ENCODE data around the gene ANKRD13B. TPM values are rescaled to one million over a fixed set of nuclear protein-coding genes. Genes with fewer than 3 reads are reported as not detected.

ANKRD13B gene
- total RNA-seq, 1 experiment from 2014 or later: 45.5 TPM

DNA sequence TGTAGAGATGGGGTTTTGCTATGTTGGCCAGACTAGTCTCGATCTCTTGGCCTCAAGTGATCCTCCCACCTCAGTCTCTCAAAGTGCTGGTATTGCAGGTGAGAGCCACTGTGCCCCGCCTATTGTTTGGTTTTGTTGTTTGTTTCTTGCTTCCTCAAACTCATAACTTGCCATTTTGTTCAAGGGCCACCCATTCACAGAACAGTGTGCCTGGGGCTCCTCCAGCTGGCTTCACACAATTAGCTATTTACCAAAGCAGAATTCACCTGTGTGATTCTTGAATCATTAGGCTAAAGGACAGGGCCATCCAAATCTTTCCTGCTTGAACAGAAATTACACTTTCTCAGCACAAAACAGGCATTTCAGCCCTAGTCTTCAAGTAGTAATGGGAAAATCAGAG lies 33.3 kb upstream of the ANKRD13B start (continued):
- no peak for TF ChIP-seq JAZF1 (CRISPR knock-in tag; IDR thresholded peaks at IDR 0.05)

DNA sequence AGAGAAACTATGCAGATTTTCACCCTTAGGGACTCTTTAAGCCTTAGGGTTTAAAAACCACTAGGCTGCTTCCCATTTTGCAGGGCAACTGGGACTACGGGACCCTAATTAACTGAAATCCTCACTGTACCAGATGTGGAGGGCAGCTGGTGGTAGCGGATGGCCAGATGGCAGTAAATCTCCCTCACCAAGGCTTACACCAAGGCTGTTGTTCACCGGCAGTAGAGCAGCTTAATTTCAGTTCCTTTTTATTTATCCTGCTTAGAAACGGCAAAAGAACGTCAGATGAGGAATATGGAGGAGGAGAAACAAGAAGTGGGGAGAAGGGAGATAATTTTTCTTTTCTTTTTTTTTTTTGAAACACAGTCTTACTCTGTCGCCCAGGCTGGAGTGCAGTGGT lies 32.6 kb upstream of the ANKRD13B start:
- POLR2A ChIA-PET: interaction anchor here (0.9 kb wide), 1 partner anchor 170 kb away, joined by 4 read pairs; the partner anchor contains the start of gene TAOK1
- ATAC-seq (no peak), DNase-seq (ENCODE audit: low spot score) (peak; percentile 5)
- H3K36me3 Mint-ChIP-seq: no peaks in the 10 kb centered on the region
- H3K9me3 Mint-ChIP-seq: no peaks in the 10 kb centered on the region
- peaks cover 21% of the 10 kb centered on the region for H3K27me3 Mint-ChIP-seq (ENCODE audit: low read depth)
- H3K27ac Mint-ChIP-seq: peak overlapping the region; percentile 78; the same call in 1 of the 2 replicates
- no peak overlapping the region for H3K4me3 Mint-ChIP-seq
- H3K4me1 Mint-ChIP-seq: 0 out of 2 replicates have a peak, but pooled peaks cover 2% of the 10 kb centered on the region
- CTCF ChIA-PET: interaction anchor here (0.6 to 2.4 kb wide), 2 partner anchors 23 to 199 kb away, joined by 4 to 7 read pairs; no protein-coding TSS in a partner anchor
- TF ChIP-seq, protein P1, sequence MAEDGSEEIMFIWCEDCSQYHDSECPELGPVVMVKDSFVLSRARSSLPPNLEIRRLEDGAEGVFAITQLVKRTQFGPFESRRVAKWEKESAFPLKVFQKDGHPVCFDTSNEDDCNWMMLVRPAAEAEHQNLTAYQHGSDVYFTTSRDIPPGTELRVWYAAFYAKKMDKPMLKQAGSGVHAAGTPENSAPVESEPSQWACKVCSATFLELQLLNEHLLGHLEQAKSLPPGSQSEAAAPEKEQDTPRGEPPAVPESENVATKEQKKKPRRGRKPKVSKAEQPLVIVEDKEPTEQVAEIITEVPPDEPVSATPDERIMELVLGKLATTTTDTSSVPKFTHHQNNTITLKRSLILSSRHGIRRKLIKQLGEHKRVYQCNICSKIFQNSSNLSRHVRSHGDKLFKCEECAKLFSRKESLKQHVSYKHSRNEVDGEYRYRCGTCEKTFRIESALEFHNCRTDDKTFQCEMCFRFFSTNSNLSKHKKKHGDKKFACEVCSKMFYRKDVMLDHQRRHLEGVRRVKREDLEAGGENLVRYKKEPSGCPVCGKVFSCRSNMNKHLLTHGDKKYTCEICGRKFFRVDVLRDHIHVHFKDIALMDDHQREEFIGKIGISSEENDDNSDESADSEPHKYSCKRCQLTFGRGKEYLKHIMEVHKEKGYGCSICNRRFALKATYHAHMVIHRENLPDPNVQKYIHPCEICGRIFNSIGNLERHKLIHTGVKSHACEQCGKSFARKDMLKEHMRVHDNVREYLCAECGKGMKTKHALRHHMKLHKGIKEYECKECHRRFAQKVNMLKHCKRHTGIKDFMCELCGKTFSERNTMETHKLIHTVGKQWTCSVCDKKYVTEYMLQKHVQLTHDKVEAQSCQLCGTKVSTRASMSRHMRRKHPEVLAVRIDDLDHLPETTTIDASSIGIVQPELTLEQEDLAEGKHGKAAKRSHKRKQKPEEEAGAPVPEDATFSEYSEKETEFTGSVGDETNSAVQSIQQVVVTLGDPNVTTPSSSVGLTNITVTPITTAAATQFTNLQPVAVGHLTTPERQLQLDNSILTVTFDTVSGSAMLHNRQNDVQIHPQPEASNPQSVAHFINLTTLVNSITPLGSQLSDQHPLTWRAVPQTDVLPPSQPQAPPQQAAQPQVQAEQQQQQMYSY (CRISPR knock-in tag; IDR thresholded peaks at IDR 0.05): no peak
- no peak for TF ChIP-seq ETV6 (CRISPR knock-in tag; IDR thresholded peaks at IDR 0.05)
- no peak for TF ChIP-seq GRHL2 (CRISPR knock-in tag; IDR thresholded peaks at IDR 0.05; ENCODE audit: insufficient replicate concordance, severe bottlenecking)
- TF ChIP-seq, protein P2, sequence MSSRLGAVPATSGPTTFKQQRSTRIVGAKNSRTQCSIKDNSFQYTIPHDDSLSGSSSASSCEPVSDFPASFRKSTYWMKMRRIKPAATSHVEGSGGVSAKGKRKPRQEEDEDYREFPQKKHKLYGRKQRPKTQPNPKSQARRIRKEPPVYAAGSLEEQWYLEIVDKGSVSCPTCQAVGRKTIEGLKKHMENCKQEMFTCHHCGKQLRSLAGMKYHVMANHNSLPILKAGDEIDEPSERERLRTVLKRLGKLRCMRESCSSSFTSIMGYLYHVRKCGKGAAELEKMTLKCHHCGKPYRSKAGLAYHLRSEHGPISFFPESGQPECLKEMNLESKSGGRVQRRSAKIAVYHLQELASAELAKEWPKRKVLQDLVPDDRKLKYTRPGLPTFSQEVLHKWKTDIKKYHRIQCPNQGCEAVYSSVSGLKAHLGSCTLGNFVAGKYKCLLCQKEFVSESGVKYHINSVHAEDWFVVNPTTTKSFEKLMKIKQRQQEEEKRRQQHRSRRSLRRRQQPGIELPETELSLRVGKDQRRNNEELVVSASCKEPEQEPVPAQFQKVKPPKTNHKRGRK (CRISPR knock-in tag; IDR thresholded peaks at IDR 0.05; ENCODE audit: borderline replicate concordance): no peak
- TF ChIP-seq SMAD4 (CRISPR knock-in tag; IDR thresholded peaks at IDR 0.05): no peak
- TF ChIP-seq, protein P3, sequence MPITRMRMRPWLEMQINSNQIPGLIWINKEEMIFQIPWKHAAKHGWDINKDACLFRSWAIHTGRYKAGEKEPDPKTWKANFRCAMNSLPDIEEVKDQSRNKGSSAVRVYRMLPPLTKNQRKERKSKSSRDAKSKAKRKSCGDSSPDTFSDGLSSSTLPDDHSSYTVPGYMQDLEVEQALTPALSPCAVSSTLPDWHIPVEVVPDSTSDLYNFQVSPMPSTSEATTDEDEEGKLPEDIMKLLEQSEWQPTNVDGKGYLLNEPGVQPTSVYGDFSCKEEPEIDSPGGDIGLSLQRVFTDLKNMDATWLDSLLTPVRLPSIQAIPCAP (CRISPR knock-in tag; IDR thresholded peaks at IDR 0.05): no peak

DNA sequence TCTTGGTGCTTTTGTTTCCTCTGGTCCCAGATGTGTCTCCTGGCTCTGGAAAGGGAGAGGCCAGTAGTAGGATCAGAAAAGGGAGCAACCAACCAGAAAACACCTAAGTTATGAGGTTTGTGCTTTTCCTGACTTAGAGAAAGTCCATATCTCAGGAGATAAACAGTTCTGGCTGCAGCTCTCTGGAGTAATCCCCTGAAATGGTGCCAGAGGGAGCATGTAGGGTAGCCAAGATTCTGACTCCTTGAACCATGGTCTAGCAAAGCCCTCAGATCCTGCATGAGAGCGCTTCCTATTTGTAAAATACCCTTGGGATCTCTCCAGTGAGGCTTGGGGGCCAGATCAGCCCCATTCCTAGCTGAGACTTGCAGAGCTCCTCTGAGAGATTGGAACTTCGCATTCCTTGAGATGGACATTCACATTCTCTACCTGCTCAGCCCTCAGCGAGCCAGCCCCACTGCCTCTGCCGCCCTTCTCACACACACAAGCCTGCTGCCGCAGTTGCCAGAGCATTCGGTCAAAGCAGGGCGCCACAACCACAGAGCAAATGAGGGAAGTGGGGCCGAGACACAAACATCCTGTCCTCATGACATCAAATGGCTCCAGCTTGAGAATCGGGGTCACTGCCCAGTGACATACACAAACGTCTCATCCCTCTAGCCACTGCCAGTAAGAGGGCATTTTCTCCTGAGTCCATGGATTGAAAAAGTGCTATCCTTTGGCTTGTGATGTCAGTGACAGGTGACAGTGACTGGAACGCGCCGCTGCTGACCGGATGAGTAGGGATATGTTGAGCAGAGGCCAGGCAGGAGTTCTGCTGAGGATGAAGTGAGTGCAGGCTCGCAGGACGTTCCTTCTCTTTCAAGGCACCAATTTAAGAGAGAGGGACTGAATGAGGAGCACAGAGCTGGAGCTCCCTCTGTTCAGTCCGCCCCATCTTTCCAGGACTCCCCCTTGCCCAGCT lies 31.1 kb upstream of the ANKRD13B start:
- CTCF ChIA-PET: interaction anchor here (0.6 to 3.4 kb wide), 5 partner anchors 8 to 784 kb away, joined by 3 to 13 read pairs (median 7); no protein-coding TSS in a partner anchor
- ATAC-seq (no peak), DNase-seq (ENCODE audit: low spot score) (peak; percentile 8)
- Mint-ChIP-seq H3K4me1 (peaks cover 8% of the 10 kb centered on the region), H3K36me3 (no peaks in the 10 kb centered on the region), H3K4me3 (no peak overlapping the region), H3K27ac (no peak overlapping the region), H3K27me3 (ENCODE audit: low read depth) (peaks cover 32% of the 10 kb centered on the region), H3K9me3 (no peaks in the 10 kb centered on the region)
- POLR2A ChIA-PET: no interaction called here
- TF ChIP-seq JAZF1 (CRISPR knock-in tag; IDR thresholded peaks at IDR 0.05) (no peak), IRF2 (CRISPR knock-in tag; IDR thresholded peaks at IDR 0.05; ENCODE audit: borderline replicate concordance, low read depth) (no peak), TEAD1 (CRISPR knock-in tag; IDR thresholded peaks at IDR 0.05) (no peak), CREB1 (CRISPR knock-in tag; IDR thresholded peaks at IDR 0.05) (no peak), MYBL2 (CRISPR knock-in tag; IDR thresholded peaks at IDR 0.05) (no peak), NFE2L1 (CRISPR knock-in tag; IDR thresholded peaks at IDR 0.05) (no peak)
- TF ChIP-seq, protein P4, sequence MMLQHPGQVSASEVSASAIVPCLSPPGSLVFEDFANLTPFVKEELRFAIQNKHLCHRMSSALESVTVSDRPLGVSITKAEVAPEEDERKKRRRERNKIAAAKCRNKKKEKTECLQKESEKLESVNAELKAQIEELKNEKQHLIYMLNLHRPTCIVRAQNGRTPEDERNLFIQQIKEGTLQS (CRISPR knock-in tag; conservative IDR thresholded peaks at IDR 0.05): no peak
- TF ChIP-seq, protein P5, sequence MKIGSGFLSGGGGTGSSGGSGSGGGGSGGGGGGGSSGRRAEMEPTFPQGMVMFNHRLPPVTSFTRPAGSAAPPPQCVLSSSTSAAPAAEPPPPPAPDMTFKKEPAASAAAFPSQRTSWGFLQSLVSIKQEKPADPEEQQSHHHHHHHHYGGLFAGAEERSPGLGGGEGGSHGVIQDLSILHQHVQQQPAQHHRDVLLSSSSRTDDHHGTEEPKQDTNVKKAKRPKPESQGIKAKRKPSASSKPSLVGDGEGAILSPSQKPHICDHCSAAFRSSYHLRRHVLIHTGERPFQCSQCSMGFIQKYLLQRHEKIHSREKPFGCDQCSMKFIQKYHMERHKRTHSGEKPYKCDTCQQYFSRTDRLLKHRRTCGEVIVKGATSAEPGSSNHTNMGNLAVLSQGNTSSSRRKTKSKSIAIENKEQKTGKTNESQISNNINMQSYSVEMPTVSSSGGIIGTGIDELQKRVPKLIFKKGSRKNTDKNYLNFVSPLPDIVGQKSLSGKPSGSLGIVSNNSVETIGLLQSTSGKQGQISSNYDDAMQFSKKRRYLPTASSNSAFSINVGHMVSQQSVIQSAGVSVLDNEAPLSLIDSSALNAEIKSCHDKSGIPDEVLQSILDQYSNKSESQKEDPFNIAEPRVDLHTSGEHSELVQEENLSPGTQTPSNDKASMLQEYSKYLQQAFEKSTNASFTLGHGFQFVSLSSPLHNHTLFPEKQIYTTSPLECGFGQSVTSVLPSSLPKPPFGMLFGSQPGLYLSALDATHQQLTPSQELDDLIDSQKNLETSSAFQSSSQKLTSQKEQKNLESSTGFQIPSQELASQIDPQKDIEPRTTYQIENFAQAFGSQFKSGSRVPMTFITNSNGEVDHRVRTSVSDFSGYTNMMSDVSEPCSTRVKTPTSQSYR (CRISPR knock-in tag; IDR thresholded peaks at IDR 0.05): no peak
- TF ChIP-seq, protein P6, sequence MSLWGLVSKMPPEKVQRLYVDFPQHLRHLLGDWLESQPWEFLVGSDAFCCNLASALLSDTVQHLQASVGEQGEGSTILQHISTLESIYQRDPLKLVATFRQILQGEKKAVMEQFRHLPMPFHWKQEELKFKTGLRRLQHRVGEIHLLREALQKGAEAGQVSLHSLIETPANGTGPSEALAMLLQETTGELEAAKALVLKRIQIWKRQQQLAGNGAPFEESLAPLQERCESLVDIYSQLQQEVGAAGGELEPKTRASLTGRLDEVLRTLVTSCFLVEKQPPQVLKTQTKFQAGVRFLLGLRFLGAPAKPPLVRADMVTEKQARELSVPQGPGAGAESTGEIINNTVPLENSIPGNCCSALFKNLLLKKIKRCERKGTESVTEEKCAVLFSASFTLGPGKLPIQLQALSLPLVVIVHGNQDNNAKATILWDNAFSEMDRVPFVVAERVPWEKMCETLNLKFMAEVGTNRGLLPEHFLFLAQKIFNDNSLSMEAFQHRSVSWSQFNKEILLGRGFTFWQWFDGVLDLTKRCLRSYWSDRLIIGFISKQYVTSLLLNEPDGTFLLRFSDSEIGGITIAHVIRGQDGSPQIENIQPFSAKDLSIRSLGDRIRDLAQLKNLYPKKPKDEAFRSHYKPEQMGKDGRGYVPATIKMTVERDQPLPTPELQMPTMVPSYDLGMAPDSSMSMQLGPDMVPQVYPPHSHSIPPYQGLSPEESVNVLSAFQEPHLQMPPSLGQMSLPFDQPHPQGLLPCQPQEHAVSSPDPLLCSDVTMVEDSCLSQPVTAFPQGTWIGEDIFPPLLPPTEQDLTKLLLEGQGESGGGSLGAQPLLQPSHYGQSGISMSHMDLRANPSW (CRISPR knock-in tag; conservative IDR thresholded peaks at IDR 0.05; ENCODE audit: low read depth): no peak

Measured in WTC11 (cell line).